Loucy (cell line): ENCODE results near the gene GAREM1.

Source experiments
- H2AFZ ChIP-seq: fragments of 200-600 bp; sonication (generic); 2 replicates; pipeline ENCODE4 v1.6.0; 2016; ENCODE audit warnings: antibody characterized with exemption, mild to moderate bottlenecking, low read length, moderate library complexity
- H3F3A ChIP-seq: fragments of 200-600 bp; 2 replicates; pipeline ENCODE4 v1.6.0; 2016; ENCODE audit warnings: antibody characterized with exemption, low read depth, mild to moderate bottlenecking
- H3K27me3 ChIP-seq: fragments of 200-600 bp; sonication (generic); 2 replicates; pipeline ENCODE4 v1.6.1; 2014; ENCODE audit warnings: low read length, mild to moderate bottlenecking; ENCODE audit not compliant: insufficient read depth, poor library complexity, severe bottlenecking
- H3K36me3 ChIP-seq: fragments of 200-600 bp; sonication (generic); 2 replicates; pipeline ENCODE4 v1.6.1; 2016; ENCODE audit warnings: low read length; ENCODE audit not compliant: insufficient read depth
- H3K4me1 ChIP-seq: fragments of 200-600 bp; sonication (generic); 2 replicates; pipeline ENCODE4 v1.5.1; 2014; ENCODE audit warnings: low read length, mild to moderate bottlenecking; ENCODE audit not compliant: insufficient read depth, poor library complexity, severe bottlenecking
- H3K4me2 ChIP-seq: fragments of 200-600 bp; sonication (generic); 2 replicates; pipeline ENCODE4 v1.6.0; 2014; ENCODE audit warnings: antibody characterized with exemption, low read length, low read depth, mild to moderate bottlenecking; ENCODE audit not compliant: poor library complexity, severe bottlenecking
- H3K4me3 ChIP-seq: fragments of 200-600 bp; sonication (generic); 2 replicates; pipeline ENCODE4 v1.5.1; 2014; ENCODE audit warnings: low read length, mild to moderate bottlenecking, mixed read lengths; ENCODE audit not compliant: poor library complexity, severe bottlenecking
- H3K79me2 ChIP-seq: fragments of 200-600 bp; sonication (generic); 2 replicates; pipeline ENCODE4 v1.6.1; 2014; ENCODE audit warnings: low read length; ENCODE audit not compliant: insufficient read depth
- H3K9ac ChIP-seq: fragments of 200-600 bp; sonication (generic); 2 replicates; pipeline ENCODE4 v1.6.0; 2014; ENCODE audit warnings: mild to moderate bottlenecking, low read depth, low read length, moderate library complexity; ENCODE audit not compliant: poor library complexity, severe bottlenecking
- H3K9me2 ChIP-seq: fragments of 200-600 bp; sonication (generic); replicated peaks from 2 replicates; pipeline ENCODE4 v1.6.1; 2016; ENCODE audit warnings: low read depth, low read length, mixed read lengths
- H3K9me3 ChIP-seq: fragments of 200-600 bp; sonication (generic); 2 replicates; pipeline ENCODE4 v1.6.1; 2014; ENCODE audit warnings: mild to moderate bottlenecking, antibody characterized with exemption, low read length, low read depth; ENCODE audit not compliant: insufficient read depth
- H4K20me1 ChIP-seq: fragments of 200-600 bp; sonication (generic); 2 replicates; pipeline ENCODE4 v1.6.0; 2014; ENCODE audit warnings: antibody characterized with exemption, low read length, mild to moderate bottlenecking; ENCODE audit not compliant: insufficient read depth, poor library complexity, severe bottlenecking
- CTCF ChIP-seq: fragments of 200-600 bp; sonication (generic); conservative IDR thresholded peaks from 2 replicates; pipeline ENCODE4 v1.5.1; 2014; ENCODE audit warnings: mild to moderate bottlenecking, antibody characterized with exemption, low read length
- EZH2phosphoT487 ChIP-seq: fragments of 200-600 bp; IDR thresholded peaks from 2 replicates; pipeline ENCODE4 v1.6.1; 2018; ENCODE audit warnings: antibody characterized with exemption, mild to moderate bottlenecking, moderate library complexity, borderline replicate concordance

The GAREM1 gene

GRCh38 chr18:32438173-32438572 lies 32.5 kb downstream of the GAREM1 start:
- Histone ChIP-seq H3K4me3 (no peak overlapping the region), H3K27me3 (no peaks in the 10 kb centered on the region), H3F3A (no peaks in the 10 kb centered on the region), H2AFZ (no peak overlapping the region), H3K9ac (no peak overlapping the region), H3K79me2 (no peaks in the 10 kb centered on the region), H3K36me3 (no peaks in the 10 kb centered on the region), H4K20me1 (no peaks in the 10 kb centered on the region), H3K4me2 (no peak overlapping the region), H3K9me3 (no peaks in the 10 kb centered on the region), H3K9me2 (no peaks in the 10 kb centered on the region), H3K4me1 (no peaks in the 10 kb centered on the region)
- no peak for TF ChIP-seq EZH2phosphoT487
- no peak for TF ChIP-seq CTCF

- H3K9ac ChIP-seq = no peak overlapping the region
- H3K9me3 ChIP-seq = no peaks in the 10 kb centered on the region
- H3K36me3 ChIP-seq = no peaks in the 10 kb centered on the region
- no peaks in the 10 kb centered on the region for H3F3A ChIP-seq
- no peak for TF ChIP-seq CTCF
- TF ChIP-seq EZH2phosphoT487 = no peak
- H4K20me1 ChIP-seq = no peaks in the 10 kb centered on the region
- H3K27me3 ChIP-seq = no peaks in the 10 kb centered on the region
- no peaks in the 10 kb centered on the region for H3K9me2 ChIP-seq
- H3K4me3 ChIP-seq = no peak overlapping the region
- H3K79me2 ChIP-seq = no peaks in the 10 kb centered on the region
- H2AFZ ChIP-seq = no peak overlapping the region
- no peaks in the 10 kb centered on the region for H3K4me1 ChIP-seq
- no peak overlapping the region for H3K4me2 ChIP-seq
These were observed 33.4 kb downstream of the GAREM1 start for GRCh38 chr18:32437100-32437834.

GRCh38 chr18:32435631-32436500 lies 34.8 kb downstream of the GAREM1 start:
- no peaks in the 10 kb centered on the region for H3F3A ChIP-seq
- TF ChIP-seq CTCF (no peak), EZH2phosphoT487 (no peak)
- no peaks in the 10 kb centered on the region for H3K9me2 ChIP-seq
- H4K20me1 ChIP-seq = no peaks in the 10 kb centered on the region
- H3K4me1 ChIP-seq = no peaks in the 10 kb centered on the region
- H3K4me3 ChIP-seq = no peak overlapping the region
- H3K36me3 ChIP-seq = no peaks in the 10 kb centered on the region
- no peaks in the 10 kb centered on the region for H3K9me3 ChIP-seq
- no peaks in the 10 kb centered on the region for H3K79me2 ChIP-seq
- no peak overlapping the region for H3K4me2 ChIP-seq
- H2AFZ ChIP-seq = no peak overlapping the region
- H3K9ac ChIP-seq = no peak overlapping the region
- H3K27me3 ChIP-seq = no peaks in the 10 kb centered on the region
